ENCODE measurements around the gene CARD11.

CARD11 gene

DNA sequence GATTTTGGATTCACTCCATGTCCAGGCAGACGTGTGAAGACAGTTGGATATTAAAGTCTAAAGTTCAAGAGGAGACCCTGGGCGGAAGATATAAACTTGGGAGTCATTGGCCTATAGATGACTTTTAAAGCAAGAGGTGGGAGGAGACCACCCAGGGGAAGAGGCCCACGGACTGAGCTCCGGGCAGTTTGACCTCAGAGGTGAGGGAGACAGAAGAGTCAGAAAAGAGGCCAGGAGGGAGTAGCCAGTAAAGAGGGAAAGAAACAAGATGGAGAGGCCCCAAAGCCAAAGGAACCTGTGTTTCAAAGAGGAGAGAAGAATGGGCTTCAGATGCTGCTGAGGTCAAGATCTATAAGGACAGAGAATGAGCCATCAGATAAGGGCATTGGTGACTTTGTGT, 11.4 kb downstream of the CARD11 start (continued):
- TF ChIP-seq, protein P1, sequence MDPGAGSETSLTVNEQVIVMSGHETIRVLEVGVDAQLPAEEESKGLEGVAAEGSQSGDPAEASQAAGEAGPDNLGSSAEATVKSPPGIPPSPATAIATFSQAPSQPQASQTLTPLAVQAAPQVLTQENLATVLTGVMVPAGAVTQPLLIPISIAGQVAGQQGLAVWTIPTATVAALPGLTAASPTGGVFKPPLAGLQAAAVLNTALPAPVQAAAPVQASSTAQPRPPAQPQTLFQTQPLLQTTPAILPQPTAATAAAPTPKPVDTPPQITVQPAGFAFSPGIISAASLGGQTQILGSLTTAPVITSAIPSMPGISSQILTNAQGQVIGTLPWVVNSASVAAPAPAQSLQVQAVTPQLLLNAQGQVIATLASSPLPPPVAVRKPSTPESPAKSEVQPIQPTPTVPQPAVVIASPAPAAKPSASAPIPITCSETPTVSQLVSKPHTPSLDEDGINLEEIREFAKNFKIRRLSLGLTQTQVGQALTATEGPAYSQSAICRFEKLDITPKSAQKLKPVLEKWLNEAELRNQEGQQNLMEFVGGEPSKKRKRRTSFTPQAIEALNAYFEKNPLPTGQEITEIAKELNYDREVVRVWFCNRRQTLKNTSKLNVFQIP (CRISPR knock-in tag; IDR thresholded peaks at IDR 0.05; ENCODE audit: borderline replicate concordance, low read depth): no peak
- no peak for TF ChIP-seq CSDC2 (CRISPR knock-in tag; IDR thresholded peaks at IDR 0.05)
- TF ChIP-seq, protein P2, sequence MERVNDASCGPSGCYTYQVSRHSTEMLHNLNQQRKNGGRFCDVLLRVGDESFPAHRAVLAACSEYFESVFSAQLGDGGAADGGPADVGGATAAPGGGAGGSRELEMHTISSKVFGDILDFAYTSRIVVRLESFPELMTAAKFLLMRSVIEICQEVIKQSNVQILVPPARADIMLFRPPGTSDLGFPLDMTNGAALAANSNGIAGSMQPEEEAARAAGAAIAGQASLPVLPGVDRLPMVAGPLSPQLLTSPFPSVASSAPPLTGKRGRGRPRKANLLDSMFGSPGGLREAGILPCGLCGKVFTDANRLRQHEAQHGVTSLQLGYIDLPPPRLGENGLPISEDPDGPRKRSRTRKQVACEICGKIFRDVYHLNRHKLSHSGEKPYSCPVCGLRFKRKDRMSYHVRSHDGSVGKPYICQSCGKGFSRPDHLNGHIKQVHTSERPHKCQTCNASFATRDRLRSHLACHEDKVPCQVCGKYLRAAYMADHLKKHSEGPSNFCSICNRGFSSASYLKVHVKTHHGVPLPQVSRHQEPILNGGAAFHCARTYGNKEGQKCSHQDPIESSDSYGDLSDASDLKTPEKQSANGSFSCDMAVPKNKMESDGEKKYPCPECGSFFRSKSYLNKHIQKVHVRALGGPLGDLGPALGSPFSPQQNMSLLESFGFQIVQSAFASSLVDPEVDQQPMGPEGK (CRISPR knock-in tag; IDR thresholded peaks at IDR 0.05; ENCODE audit: borderline replicate concordance): no peak

DNA sequence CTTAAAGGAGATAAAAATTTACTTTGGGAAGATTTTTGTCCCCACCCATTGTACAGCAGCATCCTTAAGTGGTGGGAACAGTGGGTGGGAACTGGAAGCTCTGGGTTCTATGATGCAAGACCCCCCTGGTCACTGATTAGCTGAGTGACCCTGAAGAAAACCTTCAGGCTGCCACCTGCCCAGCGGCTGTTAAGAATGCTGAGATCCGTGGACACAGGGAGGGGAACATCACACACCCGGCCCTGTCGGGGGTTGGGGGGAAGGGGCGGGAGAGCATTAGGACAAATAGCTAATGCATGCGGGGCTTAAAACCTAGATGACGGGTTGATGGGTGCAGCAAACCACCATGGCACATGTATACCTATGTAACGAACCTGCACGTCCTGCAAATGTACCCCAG, 14.5 kb downstream of the CARD11 start:
- TF ChIP-seq, protein P2 (CRISPR knock-in tag; IDR thresholded peaks at IDR 0.05; ENCODE audit: borderline replicate concordance): no peak
- TF ChIP-seq SNAI2 (CRISPR knock-in tag; IDR thresholded peaks at IDR 0.05) (no peak), TOX (CRISPR knock-in tag; IDR thresholded peaks at IDR 0.05; ENCODE audit: borderline replicate concordance) (no peak), ZC3H10 (CRISPR knock-in tag; IDR thresholded peaks at IDR 0.05) (no peak), TCF4 (CRISPR knock-in tag; IDR thresholded peaks at IDR 0.05; ENCODE audit: borderline replicate concordance) (no peak), ZNF70 (CRISPR knock-in tag; IDR thresholded peaks at IDR 0.05) (no peak), RARB (CRISPR knock-in tag; IDR thresholded peaks at IDR 0.05) (no peak), ZFP3 (CRISPR knock-in tag; IDR thresholded peaks at IDR 0.05) (no peak), ARNTL (CRISPR knock-in tag; IDR thresholded peaks at IDR 0.05; ENCODE audit: borderline replicate concordance, low read depth) (no peak), CSDC2 (CRISPR knock-in tag; IDR thresholded peaks at IDR 0.05) (no peak), ZNF565 (CRISPR knock-in tag; conservative IDR thresholded peaks at IDR 0.05; ENCODE audit: low read depth) (no peak), GLIS3 (CRISPR knock-in tag; IDR thresholded peaks at IDR 0.05) (no peak), ISL1 (CRISPR knock-in tag; IDR thresholded peaks at IDR 0.05) (no peak), PPARA (CRISPR knock-in tag; IDR thresholded peaks at IDR 0.05; ENCODE audit: borderline replicate concordance) (no peak)
- TF ChIP-seq, protein P3, sequence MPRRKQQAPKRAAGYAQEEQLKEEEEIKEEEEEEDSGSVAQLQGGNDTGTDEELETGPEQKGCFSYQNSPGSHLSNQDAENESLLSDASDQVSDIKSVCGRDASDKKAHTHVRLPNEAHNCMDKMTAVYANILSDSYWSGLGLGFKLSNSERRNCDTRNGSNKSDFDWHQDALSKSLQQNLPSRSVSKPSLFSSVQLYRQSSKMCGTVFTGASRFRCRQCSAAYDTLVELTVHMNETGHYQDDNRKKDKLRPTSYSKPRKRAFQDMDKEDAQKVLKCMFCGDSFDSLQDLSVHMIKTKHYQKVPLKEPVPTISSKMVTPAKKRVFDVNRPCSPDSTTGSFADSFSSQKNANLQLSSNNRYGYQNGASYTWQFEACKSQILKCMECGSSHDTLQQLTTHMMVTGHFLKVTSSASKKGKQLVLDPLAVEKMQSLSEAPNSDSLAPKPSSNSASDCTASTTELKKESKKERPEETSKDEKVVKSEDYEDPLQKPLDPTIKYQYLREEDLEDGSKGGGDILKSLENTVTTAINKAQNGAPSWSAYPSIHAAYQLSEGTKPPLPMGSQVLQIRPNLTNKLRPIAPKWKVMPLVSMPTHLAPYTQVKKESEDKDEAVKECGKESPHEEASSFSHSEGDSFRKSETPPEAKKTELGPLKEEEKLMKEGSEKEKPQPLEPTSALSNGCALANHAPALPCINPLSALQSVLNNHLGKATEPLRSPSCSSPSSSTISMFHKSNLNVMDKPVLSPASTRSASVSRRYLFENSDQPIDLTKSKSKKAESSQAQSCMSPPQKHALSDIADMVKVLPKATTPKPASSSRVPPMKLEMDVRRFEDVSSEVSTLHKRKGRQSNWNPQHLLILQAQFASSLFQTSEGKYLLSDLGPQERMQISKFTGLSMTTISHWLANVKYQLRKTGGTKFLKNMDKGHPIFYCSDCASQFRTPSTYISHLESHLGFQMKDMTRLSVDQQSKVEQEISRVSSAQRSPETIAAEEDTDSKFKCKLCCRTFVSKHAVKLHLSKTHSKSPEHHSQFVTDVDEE (CRISPR knock-in tag; IDR thresholded peaks at IDR 0.05): no peak
- TF ChIP-seq, protein P1 (CRISPR knock-in tag; IDR thresholded peaks at IDR 0.05; ENCODE audit: borderline replicate concordance, low read depth): no peak
- no peak for ATAC-seq

DNA sequence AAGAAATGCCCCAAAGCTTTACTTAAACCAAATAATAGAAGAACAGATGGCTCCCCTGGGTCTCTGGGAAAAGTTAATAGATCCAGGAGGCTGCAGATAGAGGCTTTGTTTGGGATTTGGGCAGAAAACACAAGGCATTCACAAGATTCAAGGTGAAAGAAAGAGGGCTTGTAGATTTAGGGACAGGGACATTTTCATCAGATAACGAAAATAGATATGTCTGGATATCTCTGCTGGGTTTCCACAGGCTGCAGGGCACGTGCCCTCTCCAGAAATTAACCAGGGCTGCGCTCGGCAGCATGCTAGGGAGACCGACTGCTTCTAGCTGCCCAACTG, 14.9 kb downstream of the CARD11 start:
- peak; percentile 21; the same call in 1 of the 3 replicates for ATAC-seq

More for the DNA sequence above, 14.9 kb downstream of the CARD11 start:
- TF ChIP-seq, protein P4, sequence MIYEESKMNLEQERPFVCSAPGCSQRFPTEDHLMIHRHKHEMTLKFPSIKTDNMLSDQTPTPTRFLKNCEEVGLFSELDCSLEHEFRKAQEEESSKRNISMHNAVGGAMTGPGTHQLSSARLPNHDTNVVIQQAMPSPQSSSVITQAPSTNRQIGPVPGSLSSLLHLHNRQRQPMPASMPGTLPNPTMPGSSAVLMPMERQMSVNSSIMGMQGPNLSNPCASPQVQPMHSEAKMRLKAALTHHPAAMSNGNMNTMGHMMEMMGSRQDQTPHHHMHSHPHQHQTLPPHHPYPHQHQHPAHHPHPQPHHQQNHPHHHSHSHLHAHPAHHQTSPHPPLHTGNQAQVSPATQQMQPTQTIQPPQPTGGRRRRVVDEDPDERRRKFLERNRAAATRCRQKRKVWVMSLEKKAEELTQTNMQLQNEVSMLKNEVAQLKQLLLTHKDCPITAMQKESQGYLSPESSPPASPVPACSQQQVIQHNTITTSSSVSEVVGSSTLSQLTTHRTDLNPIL (CRISPR knock-in tag; IDR thresholded peaks at IDR 0.05; ENCODE audit: low read depth): no peak
- TF ChIP-seq ARNTL (CRISPR knock-in tag; IDR thresholded peaks at IDR 0.05; ENCODE audit: borderline replicate concordance, low read depth) (no peak), TCF4 (CRISPR knock-in tag; IDR thresholded peaks at IDR 0.05; ENCODE audit: borderline replicate concordance) (peak; percentile 93), CSDC2 (CRISPR knock-in tag; IDR thresholded peaks at IDR 0.05) (no peak), GLIS3 (CRISPR knock-in tag; IDR thresholded peaks at IDR 0.05) (0 out of 2 replicates have a peak, but pooled peaks have one; percentile 23), PPARA (CRISPR knock-in tag; IDR thresholded peaks at IDR 0.05; ENCODE audit: borderline replicate concordance) (no peak), ISL1 (CRISPR knock-in tag; IDR thresholded peaks at IDR 0.05) (no peak), ZFP3 (CRISPR knock-in tag; IDR thresholded peaks at IDR 0.05) (no peak), ZNF70 (CRISPR knock-in tag; IDR thresholded peaks at IDR 0.05) (peak; percentile 70)
- TF ChIP-seq, protein P2 (CRISPR knock-in tag; IDR thresholded peaks at IDR 0.05; ENCODE audit: borderline replicate concordance): no peak

Measured in SK-N-SH treated with all-trans-retinoic acid at 6 μM for 48 hours (cell line).